Stimulated activated CD4-positive, alpha-beta T cell treated with anti-CD3 and anti-CD28 coated beads, Interleukin-2, amount 100 ng/mL, for 4 hours (primary cell): Measurements from ENCODE around the gene RETSAT.

ENCODE experiments used
- DNase-seq: peaks from one replicate; pipeline ENCODE4 v3.0.0-alpha.2; 2020; ENCODE audit warnings: low read depth

RETSAT gene

DNA sequence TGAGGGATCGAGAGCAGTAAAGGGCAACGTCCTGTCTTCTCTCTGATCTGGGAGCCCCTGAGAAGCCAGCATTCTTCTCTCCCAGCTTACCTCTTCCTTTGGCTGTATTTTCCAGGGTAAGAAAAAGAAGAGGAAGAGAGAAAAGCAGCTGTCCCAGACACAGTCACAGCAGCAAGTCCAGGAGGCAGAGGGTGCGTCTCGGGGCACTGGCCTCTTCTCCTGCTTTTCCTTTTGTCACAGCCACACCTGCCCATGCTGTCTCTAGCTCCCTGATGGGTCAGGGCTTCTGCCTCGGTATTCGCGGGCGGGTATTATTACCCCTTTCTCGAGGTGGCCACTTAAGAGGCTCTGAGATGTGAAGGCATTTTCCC, 46.8 kb downstream of the RETSAT start:
- no peak for DNase-seq

DNA sequence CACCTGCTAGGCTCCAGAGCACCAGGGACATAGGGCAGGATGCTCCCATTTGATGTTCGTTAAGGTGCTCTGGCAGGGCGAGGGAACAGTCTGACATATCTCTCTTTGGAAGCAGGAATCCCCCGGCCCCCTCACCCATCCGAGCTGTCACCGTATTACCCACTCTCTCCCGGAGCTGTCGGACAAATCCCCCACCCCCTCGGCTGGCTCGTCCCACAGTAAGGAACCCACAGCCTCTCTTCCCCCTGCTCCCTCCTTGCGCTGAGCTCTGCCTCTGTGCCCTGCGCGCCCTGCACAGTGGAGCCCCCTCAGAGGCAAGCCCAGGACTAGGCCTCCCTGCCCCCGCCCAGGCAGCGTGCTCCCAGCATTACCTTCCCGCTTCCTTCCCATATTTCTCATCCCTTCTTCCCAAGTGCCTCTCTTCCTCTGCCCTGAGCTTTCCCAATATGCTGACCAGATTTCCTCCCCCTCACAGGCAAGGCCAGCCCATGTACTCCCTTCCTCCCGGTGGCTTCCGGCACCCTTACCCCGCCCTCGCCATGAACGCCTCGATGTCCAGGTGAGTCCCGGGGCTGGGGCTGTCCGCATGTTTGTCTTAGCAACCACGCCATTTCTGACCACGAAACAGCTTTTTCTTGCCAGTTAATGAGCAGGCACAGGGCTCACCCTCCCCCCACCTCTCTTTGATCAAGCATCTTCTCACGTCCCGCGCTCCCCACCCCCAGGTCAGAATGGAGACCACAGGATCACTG, 50.4 kb downstream of the RETSAT start:
- DNase-seq, result no peak

DNA sequence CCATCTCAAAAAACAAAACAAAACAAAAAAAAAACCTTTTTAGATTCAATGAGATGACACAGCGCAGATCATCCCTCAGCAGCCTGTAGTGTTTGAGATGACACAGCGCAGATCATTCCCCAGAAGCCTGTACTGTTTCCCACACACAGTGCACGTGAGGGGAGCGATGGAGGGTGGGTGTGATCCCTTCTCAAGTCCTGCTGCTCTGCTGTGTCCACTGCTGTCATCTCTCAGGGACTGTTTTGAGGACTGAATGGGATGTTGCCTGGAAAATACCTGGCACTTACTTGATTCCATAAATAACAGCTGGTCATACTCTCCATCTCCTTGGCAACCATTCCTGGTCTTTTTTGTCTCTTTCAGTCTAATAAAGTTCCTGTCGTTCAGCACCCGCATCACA, 52.2 kb downstream of the RETSAT start:
- DNase-seq, result no peak
